Loucy (cell line): ENCODE results near the gene MUC5B.

Source experiments
- H2AFZ ChIP-seq: fragments of 200-600 bp; sonication (generic); 2 replicates; pipeline ENCODE4 v1.6.0; 2016; ENCODE audit warnings: antibody characterized with exemption, mild to moderate bottlenecking, low read length, moderate library complexity
- H3F3A ChIP-seq: fragments of 200-600 bp; 2 replicates; pipeline ENCODE4 v1.6.0; 2016; ENCODE audit warnings: antibody characterized with exemption, low read depth, mild to moderate bottlenecking
- H3K27me3 ChIP-seq: fragments of 200-600 bp; sonication (generic); 2 replicates; pipeline ENCODE4 v1.6.1; 2014; ENCODE audit warnings: low read length, mild to moderate bottlenecking; ENCODE audit not compliant: insufficient read depth, poor library complexity, severe bottlenecking
- H3K36me3 ChIP-seq: fragments of 200-600 bp; sonication (generic); 2 replicates; pipeline ENCODE4 v1.6.1; 2016; ENCODE audit warnings: low read length; ENCODE audit not compliant: insufficient read depth
- H3K4me1 ChIP-seq: fragments of 200-600 bp; sonication (generic); 2 replicates; pipeline ENCODE4 v1.5.1; 2014; ENCODE audit warnings: low read length, mild to moderate bottlenecking; ENCODE audit not compliant: insufficient read depth, poor library complexity, severe bottlenecking
- H3K4me2 ChIP-seq: fragments of 200-600 bp; sonication (generic); 2 replicates; pipeline ENCODE4 v1.6.0; 2014; ENCODE audit warnings: antibody characterized with exemption, low read length, low read depth, mild to moderate bottlenecking; ENCODE audit not compliant: poor library complexity, severe bottlenecking
- H3K4me3 ChIP-seq: fragments of 200-600 bp; sonication (generic); 2 replicates; pipeline ENCODE4 v1.5.1; 2014; ENCODE audit warnings: low read length, mild to moderate bottlenecking, mixed read lengths; ENCODE audit not compliant: poor library complexity, severe bottlenecking
- H3K79me2 ChIP-seq: fragments of 200-600 bp; sonication (generic); 2 replicates; pipeline ENCODE4 v1.6.1; 2014; ENCODE audit warnings: low read length; ENCODE audit not compliant: insufficient read depth
- H3K9ac ChIP-seq: fragments of 200-600 bp; sonication (generic); 2 replicates; pipeline ENCODE4 v1.6.0; 2014; ENCODE audit warnings: mild to moderate bottlenecking, low read depth, low read length, moderate library complexity; ENCODE audit not compliant: poor library complexity, severe bottlenecking
- H3K9me2 ChIP-seq: fragments of 200-600 bp; sonication (generic); replicated peaks from 2 replicates; pipeline ENCODE4 v1.6.1; 2016; ENCODE audit warnings: low read depth, low read length, mixed read lengths
- H3K9me3 ChIP-seq: fragments of 200-600 bp; sonication (generic); 2 replicates; pipeline ENCODE4 v1.6.1; 2014; ENCODE audit warnings: mild to moderate bottlenecking, antibody characterized with exemption, low read length, low read depth; ENCODE audit not compliant: insufficient read depth
- H4K20me1 ChIP-seq: fragments of 200-600 bp; sonication (generic); 2 replicates; pipeline ENCODE4 v1.6.0; 2014; ENCODE audit warnings: antibody characterized with exemption, low read length, mild to moderate bottlenecking; ENCODE audit not compliant: insufficient read depth, poor library complexity, severe bottlenecking
- CTCF ChIP-seq: fragments of 200-600 bp; sonication (generic); conservative IDR thresholded peaks from 2 replicates; pipeline ENCODE4 v1.5.1; 2014; ENCODE audit warnings: mild to moderate bottlenecking, antibody characterized with exemption, low read length
- EZH2phosphoT487 ChIP-seq: fragments of 200-600 bp; IDR thresholded peaks from 2 replicates; pipeline ENCODE4 v1.6.1; 2018; ENCODE audit warnings: antibody characterized with exemption, mild to moderate bottlenecking, moderate library complexity, borderline replicate concordance

MUC5B gene

GRCh38 chr11:1260023-1260501 is 37.2 kb downstream of the MUC5B start:
- no peak overlapping the region for H3K9ac ChIP-seq
- H3K4me3 ChIP-seq: no peak overlapping the region
- no peaks in the 10 kb centered on the region for H3K27me3 ChIP-seq
- no peaks in the 10 kb centered on the region for H3K36me3 ChIP-seq
- H3K9me2 ChIP-seq: no peaks in the 10 kb centered on the region
- no peaks in the 10 kb centered on the region for H3K79me2 ChIP-seq
- no peak for TF ChIP-seq CTCF
- TF ChIP-seq EZH2phosphoT487: no peak
- H3K4me1 ChIP-seq: peaks cover 8% of the 10 kb centered on the region
- H3K9me3 ChIP-seq: no peaks in the 10 kb centered on the region; the same call in 1 of the 2 replicates
- H2AFZ ChIP-seq: no peak overlapping the region
- no peaks in the 10 kb centered on the region for H4K20me1 ChIP-seq
- H3K4me2 ChIP-seq: no peak overlapping the region
- no peaks in the 10 kb centered on the region for H3F3A ChIP-seq

- H3K4me1 ChIP-seq: peaks cover 8% of the 10 kb centered on the region
- no peak overlapping the region for H2AFZ ChIP-seq
- no peak overlapping the region for H3K9ac ChIP-seq
- no peak overlapping the region for H3K4me2 ChIP-seq
- H3K27me3 ChIP-seq: no peaks in the 10 kb centered on the region
- TF ChIP-seq EZH2phosphoT487 (no peak), CTCF (no peak)
- no peaks in the 10 kb centered on the region; the same call in 1 of the 2 replicates for H3K9me3 ChIP-seq
- no peaks in the 10 kb centered on the region for H3K9me2 ChIP-seq
- H3K4me3 ChIP-seq: no peak overlapping the region
- H4K20me1 ChIP-seq: no peaks in the 10 kb centered on the region
- no peaks in the 10 kb centered on the region for H3F3A ChIP-seq
- no peaks in the 10 kb centered on the region for H3K36me3 ChIP-seq
- H3K79me2 ChIP-seq: no peaks in the 10 kb centered on the region
Measured at GRCh38 chr11:1260620-1261019, 37.8 kb downstream of the MUC5B start.

- Histone ChIP-seq H3K27me3 (no peaks in the 10 kb centered on the region), H3K79me2 (no peaks in the 10 kb centered on the region), H2AFZ (no peak overlapping the region), H3K9ac (no peak overlapping the region), H3K4me1 (peaks cover 8% of the 10 kb centered on the region), H3K4me3 (peak overlapping the region; percentile 72), H4K20me1 (no peaks in the 10 kb centered on the region), H3K9me3 (no peaks in the 10 kb centered on the region; the same call in 1 of the 2 replicates), H3K9me2 (no peaks in the 10 kb centered on the region), H3K4me2 (peak overlapping the region; percentile 65), H3F3A (no peaks in the 10 kb centered on the region), H3K36me3 (no peaks in the 10 kb centered on the region)
- no peak for TF ChIP-seq EZH2phosphoT487
- no peak for TF ChIP-seq CTCF
Measured at GRCh38 chr11:1261241-1262071, 38.6 kb downstream of the MUC5B start.
